Middle frontal gyrus (tissue), 1 donor: Measurements from ENCODE around the gene UVRAG.
"Not testable (repeated sequence)": the region's sequence is repeated elsewhere in the genome, so short reads cannot be mapped to it uniquely, and the experiment has no call there.

Experiments used
- DNase-seq: peaks from one replicate; pipeline ENCODE4 v3.0.0-alpha.2; 2015; ENCODE audit warnings: low spot score; ENCODE audit errors: extremely low spot score

The UVRAG gene

DNA sequence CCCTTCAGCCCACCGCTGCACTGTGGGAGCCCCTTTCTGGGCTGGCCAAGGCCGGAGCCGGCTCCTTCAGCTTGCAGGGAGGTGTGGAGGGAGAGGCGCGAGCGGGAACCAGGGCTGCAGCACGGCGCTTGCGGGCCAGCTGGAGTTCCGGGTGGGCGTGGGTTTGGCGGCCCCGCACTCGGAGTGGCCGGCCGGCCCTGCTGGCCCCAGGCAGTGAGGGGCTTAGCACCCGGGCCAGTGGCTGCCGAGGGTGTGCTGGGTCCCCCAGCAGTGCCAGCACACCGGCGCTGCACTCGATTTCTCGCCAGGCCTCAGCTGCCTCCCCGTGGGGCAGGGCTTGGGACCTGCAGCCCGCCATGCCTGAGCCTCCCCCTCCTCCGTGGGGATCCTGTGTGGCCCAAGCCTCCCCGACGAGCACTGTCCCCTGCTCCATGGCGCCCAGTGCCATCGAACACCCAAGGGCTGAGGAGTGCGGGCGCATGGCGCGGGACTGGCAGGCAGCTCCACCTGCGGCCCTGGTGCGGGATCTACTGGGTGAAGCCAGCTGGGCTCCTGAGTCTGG lies 245.5 kb downstream of the UVRAG start:
- not testable (repeated sequence) for DNase-seq

DNA sequence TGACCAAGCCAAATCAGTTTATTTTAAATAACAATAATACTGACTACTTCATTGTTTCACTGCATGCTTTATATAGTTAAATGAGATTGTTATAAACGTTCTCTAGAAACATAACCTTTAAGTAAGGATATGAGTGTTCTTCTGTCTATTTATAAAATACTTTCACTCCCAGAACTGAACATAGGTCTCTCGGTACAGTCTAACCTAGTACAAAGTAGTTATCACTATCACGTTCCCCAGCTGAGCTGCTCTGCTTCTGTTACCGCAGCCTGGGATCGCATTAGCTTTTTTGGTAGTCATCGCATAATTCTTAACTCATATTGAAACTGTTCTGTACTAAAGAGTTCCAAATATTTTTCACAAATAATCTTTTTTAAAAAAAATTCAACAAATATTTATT lies 247.7 kb downstream of the UVRAG start:
- DNase-seq, result no peak

DNA sequence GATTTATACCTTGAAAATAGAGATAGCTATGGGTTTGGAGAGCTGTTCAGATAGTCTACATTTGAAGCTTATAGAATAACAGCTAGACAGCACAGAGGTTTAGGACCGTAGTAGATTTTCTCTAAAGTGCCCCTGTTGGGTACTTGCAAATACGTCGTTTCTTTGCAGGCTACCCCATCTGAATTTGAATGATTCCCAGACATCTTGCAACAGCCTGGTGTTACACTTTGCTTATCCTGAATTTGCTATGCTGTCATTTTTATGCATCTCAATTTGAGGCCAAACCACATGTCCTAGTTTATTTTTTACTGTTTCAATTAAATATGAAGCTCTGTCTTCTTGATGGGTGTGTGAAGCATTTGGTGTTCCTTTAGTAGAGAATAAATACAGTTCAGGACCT lies 249.2 kb downstream of the UVRAG start:
- DNase-seq, result no peak

DNA sequence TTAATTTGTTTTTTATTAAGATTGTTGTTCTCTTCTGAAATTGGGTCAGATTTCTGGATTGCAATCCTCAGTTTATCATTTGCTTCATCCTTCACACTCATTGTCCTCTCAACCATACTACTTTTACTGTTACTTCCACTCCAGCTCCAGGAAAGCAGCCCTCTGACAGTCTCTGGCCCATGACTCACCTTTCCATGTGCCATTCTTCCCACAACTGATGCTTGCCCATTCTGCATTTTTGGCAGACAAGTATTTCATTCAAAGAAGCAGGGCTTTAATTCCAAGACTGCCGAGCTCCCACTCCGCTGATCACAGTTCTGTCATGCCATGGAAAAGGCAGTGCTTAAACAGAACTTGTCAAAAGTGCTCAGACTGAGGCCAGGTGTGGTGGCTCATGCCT lies 252.1 kb downstream of the UVRAG start:
- DNase-seq, result no peak

DNA sequence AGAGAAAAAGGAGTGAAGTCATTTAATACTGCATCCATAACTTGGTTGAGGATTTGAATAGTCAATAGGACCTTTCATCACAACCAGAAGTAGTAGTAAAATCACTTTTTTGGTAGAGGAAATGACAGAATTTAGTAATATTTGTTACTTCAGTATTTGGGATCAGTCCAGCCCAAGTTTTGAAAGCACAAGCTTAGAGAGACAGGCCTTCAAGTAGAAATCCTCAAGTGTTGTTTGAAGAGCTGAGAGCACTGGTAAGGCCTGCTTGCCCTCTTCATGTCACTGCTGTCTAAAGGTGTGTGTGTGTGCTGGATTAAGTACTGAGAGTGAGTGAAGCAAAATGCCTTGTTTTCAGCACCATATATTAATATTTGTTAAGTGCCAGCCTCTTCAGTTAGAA lies 254.0 kb downstream of the UVRAG start:
- no peak for DNase-seq

DNA sequence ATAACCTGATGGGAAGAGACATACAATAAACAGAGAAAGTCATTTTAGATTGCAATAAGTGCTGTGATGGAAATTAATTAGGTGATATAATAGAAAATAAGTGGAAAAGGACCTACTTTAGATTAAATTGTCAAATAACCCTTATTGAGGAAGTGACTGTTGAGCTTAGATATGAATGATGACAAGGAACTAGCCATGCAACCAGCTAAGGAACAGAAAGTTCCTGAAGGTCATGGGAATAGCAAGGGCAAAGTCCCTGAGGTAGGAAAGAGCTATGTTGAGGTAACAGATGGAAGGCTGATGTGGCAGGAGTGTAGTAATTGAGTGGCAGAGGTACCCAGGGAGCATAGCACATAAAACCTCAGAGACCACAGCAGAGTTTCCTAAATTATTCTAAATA lies 256.1 kb downstream of the UVRAG start:
- DNase-seq, result no peak

DNA sequence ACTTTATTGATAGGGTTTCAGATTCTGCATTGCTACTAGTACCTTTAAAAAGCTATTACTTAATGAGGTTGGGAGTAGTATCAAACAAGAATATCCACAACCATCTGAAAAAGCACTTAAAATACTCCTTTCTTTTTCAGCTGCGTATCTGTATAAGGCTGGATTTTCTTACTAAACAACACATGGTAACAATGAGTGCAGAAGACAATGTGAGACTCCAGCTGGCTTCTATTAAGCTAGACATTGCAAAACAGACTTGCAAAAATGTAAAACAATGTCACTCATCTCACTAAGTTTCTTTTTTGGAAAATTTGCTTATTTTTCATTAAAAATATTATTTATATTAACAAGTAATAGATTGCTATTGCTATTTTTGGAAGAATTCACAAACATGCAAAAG lies 258.7 kb downstream of the UVRAG start:
- DNase-seq, result no peak

DNA sequence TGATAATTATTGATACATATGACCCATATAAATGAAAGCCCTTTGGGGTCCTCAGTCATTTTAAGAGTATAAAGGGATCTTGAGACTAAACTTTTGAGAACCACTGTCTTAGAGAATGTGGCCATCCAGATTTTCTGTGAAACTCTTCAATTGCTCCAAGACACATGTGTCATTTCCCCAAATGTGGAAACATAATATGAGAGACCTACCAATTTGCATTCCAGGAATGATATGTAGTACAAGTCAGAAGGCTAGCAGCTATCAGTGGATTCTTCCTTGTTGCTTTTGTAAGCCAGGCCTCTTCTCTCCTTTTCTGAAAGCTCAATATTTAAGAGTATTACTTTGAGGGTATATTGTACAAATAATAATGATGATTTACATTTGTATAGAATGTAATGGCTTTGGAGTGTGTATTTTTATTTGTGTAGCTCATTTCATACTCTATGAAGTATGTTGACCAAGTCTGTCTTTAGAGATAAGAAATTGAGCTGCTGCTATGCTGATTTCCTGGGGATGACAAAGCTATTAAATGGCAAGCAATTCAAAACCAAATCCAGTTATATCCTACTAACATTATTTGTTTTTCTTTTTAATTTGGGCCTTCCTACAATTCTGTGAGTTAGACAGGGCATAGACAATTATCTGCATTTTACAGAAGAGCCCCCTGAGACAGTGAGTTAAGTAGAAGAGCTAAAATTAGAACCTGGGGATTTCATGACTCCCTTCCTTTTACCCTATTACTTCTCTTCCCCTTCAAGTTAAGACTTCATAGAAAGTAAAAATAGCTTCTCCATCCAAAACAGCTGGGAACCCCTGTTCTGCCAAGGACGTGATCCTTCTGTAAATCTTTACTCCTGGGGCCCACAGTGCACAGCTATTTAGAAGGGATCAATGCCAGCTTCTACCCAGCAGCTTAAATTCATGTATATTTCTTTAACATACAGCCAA lies 259.4 kb downstream of the UVRAG start:
- no peak for DNase-seq

DNA sequence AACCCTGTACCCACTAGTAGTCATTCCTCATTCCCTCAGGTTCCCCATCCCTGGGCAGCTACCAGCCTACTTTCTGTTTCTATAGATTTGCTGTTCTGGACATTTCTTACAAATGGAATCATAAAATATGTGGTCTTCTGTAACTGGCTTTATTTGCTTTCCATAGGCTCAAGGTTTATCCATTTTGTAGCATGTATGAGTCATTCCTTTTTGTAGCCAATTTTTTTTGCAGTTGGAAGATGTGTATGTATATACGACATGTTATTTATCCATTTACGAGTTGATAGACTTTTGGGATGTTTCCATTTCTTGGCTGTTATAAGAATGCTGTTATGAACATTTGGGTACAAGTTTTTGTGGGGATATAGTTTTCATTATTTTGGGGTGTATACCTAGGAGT lies 260.7 kb downstream of the UVRAG start:
- no peak for DNase-seq

DNA sequence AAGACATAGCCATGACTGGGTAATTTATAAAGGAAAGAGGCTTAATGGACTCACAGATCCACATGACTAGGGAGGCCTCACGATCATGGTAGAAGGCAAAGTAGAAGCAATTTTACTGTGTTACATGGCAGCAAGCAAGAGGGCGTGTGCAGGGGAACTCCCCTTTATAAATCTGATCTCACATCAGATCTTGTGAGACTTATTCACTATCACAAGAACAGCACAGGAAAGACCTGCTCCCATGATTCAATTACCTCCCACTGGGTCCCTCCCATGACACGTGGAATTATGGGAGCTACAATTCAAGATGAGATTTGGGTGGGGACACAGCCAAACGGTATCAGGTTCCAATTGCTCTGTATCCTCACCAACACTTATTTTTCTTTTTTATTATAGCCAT lies 261.2 kb downstream of the UVRAG start:
- not testable (repeated sequence) for DNase-seq

DNA sequence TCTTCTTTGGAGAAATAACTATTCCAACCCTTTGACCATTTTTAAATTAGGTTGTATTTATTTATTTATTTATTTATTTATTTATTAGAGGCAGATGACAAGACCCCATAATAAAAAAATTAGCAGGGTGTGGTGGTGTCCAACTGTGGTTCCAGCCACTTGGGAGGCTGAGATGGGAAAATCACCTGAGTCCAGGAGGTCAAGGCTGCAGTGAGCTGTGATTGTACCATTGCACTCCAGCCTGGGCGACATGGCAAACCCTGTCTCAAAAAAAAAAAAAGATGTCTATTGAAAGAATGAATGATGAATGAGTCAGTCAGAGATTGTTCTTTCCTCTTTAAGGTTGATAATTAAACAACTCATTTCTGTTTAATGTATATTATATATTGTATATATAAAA lies 261.7 kb downstream of the UVRAG start:
- no peak for DNase-seq

DNA sequence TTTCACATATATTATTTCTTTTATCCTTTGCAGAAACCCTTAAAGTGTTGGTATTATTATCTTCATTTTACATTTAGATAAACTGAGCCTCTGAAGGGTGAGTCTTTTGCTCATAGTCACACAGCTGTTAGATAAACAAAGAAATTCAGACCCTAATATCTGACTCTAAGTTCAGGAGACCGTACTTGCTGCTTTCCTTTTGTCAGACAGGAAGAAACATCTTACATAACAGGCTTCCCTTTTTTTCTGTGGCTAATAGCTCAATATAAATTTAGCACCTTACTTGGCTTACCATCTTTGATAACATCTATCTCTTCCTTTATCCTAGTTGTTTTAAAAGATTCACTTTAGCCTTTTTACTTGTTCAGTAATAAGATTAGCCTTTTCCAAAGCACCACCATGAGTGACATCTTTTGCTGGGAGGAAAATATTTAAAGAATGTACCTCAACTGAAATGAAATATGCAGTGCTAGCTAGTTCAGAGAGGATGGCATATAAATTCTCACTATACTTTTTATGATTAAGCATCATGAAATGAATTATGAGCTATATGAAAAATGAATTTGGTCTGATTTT lies 262.7 kb downstream of the UVRAG start:
- no peak for DNase-seq

DNA sequence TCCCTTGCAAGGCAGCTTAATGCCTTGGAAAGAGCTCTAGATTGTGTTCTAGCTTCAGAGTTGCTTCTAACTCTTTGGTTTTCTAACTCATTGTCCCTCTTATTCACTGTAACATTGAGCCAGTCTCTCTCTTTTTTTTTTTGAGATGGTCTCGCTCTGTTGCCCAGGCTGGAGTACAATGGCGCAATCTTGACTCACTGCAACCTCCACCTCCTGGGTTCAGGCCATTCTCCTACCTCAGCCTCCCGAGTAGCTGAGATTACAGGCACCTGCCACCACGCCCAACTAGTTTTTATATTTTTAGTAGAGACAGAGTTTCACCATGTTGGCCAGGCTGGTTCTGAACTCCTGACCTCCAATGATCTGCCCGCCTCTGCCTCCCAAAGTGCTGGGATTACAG lies 266.1 kb downstream of the UVRAG start:
- DNase-seq, result not testable (repeated sequence)

DNA sequence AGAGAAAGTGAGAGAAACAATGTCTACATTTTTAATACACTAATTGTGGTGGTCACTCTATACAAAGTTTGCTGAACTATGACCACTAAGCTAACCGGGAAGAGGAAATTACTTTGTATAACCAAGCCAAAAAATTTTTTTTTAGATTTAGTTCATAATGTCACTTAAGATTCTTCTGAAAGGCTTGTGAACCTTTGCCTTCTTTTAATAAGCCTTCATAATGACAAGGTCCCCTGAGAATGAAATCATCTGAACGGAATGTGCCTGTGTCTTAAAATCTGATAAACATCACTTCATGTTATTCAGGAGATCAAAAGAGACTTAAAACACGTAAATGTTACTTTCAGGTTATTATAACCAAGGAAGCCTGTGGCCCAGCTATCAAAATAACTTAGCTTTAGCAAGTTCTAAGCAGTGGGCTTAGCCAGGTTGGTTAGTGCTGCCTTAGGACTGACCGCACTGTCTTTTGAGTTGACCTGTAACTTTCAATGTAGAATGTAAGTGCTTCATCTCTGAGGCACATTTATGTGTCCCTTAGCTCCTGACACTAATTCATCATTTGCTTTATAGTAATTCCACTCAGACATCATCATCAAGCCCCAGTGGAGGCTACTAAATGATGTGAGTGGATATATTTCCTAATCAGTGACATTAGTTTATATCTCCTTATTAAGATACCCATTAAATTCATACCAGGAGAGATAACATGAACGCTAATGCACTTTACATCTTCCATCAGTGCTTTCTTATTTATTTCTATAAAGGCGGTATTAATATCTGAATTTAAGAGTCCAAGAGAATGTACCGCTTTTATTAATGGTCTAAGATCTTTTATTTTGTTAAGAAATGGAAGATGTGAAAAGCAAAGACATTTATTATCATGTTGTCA lies 268.8 kb downstream of the UVRAG start:
- no peak for DNase-seq

DNA sequence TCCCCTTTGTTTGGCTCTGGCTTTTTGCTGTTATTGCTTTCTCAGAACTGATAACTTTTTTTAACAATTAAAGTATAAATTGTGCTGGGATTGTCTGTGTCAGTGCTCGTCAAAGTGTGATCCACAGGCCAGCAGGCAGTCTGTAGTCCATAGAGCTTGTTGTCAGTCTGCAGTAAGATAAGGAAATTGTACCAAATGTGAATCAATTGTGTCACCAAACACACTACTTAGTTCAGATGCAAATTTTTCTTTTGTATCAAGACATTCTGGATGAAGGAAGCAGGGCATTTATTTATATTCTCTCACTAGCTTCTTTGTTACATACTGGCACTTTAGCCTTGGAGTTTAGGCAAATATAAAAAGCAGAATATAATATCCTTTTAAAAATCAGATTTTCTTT lies 270.3 kb downstream of the UVRAG start:
- no peak for DNase-seq

DNA sequence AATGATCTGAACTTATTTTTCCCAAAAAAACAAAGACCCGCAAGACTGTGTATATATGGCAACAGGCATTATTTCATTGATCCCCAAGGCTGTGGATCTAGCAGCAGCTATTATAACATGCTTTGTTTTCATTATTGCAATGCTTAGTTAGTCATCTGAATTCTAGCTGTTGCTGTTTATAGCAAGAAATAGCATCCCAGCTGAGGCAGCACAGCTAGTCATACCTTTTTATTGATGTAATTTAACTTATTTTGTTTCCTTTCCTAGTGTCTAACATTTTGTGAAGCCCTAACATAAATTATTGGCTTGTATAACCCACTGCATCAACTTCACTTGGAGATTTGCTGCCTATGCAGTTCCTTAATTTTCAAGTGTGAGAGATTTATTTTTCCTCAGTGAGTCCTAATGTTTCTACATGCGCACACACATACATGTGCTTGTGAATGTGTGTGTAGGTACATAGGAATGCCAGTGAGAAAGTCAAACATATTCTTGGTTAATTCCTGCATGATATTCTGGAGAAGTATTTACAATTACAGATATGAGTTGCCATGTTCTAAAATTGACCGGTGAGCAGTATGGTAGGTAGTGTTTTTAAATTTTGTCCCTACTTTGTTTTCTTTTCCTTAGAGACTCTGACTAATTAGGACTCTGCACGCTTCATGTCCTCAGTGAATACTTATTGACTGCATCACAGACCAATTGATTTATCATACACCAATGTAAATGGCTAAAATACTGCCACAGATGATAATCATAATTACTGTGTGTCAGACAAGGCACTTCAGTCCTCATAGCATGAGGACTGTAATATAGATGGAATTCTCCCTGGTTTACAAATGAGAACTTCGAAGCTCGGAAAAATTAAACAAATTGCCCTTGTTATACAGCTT lies 272.0 kb downstream of the UVRAG start:
- DNase-seq, result no peak

DNA sequence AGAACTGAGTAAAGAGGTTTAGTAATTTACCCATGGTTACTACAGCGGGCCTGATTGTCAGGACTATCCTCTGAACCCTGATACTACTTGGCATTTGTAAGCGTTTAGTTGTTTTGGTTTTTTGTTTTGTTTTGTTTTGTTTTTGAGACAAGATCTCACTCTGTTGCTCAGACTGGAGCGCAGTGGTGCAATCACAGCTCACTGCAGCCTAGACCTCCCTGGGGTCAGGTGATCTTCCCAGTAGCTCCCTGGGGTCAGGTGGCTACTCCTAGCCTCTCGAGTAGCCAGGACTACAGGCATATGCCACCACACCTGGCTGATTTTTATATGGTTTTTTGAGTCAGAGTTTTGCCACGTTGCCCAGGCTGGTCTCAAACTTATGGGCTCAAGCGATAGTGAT lies 272.7 kb downstream of the UVRAG start:
- no peak for DNase-seq

DNA sequence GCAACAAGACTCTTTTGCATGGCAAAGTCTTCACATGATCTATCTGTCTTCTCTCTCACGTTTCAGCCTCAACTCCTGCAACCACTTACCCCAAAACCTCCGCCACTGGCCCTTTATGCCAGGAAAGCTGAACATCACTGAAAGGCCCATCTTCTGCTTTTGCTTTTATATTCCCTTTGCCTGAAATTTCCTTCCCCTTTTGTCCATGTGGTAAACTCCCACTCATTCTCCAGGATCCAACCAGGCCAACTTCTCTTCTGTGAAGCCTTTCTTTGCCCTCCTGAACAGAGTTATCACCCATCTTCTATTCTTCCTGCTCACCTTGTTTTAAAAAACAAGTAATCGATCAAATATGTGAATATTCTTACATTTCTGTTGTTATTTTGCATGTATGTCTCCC lies 273.5 kb downstream of the UVRAG start:
- DNase-seq, result no peak

DNA sequence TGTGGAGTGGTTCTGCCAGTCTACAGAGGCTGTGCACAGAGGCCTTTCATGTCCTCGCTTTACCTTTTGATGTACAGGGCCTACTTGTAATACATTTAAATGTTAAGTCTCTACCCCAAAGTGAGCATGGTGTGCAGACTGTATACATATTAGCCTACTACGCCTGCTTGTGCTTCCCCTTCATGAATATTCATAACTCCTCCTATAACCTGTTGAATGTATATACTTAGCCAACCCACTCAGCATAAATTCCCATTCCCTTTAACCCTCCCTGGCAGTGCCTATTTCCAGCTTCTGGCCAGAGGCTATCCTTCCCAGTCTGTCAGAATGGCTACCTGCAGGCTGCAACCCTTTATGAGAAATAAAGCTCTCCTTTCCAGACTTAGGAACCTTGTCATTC lies 275.2 kb downstream of the UVRAG start:
- DNase-seq, result no peak

DNA sequence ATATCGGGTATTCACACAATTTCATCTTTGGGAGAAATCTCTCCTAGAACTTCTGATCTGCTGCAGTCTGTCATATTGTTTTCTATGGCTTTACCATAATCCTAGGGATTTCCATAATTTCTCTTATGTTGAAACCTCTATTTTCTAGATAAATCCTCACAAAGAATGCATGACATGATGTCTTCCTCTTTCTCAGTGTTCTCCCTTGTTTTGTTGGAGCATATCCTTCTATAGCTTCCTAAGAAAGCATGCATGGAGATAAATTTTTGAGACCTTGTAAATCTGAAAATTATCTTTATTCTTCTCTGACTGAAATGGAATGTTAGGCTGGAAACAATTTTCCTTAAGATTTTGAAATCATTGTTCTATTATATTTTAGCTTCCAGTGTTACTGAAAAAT lies 275.8 kb downstream of the UVRAG start:
- no peak for DNase-seq

DNA sequence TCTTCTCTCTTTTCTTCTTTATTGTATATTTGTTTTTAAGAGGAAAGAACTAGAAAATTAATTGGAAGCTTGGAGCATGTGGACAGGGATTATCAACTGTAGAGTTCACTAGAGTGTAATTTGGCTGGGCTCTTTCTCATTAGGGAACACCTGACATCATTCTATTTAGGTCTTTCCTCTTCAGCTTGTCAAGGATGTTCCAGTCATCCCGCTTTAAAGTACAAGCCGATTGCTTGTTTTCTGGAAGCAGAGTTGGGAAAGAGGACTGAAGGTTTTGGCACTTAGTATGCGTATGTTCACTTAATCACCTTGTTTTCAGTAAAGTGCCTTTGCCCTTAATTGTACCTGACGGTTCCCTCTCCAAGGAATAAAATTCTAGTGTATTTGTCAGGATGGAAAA lies 279.7 kb downstream of the UVRAG start:
- no peak for DNase-seq
